SK-N-SH (cell line): Measurements from ENCODE around the gene HSPG2. TPM values are rescaled to one million over a fixed set of nuclear protein-coding genes. Genes with fewer than 3 reads are reported as not detected.

Source experiments
- CTCF ChIA-PET: fragments of 300-600, 350-600 bp; formaldehyde crosslinking; extraction: SDS; loops from one replicate; lab custom pipeline; 2021; lab: Yijun Ruan, JAX
- POLR2A ChIA-PET: fragments of 350-600 bp; sonication (Branson Sonifier 250); formaldehyde crosslinking; extraction: SDS; loops from one replicate; lab custom pipeline; 2020; ENCODE audit warnings: antibody characterized with exemption, inconsistent platforms; lab: Yijun Ruan, JAX
- DNase-seq: peaks from one replicate; pipeline ENCODE4 v3.0.0; 2012
- H2AFZ ChIP-seq: fragments of 200-600 bp; sonication (generic); 2 replicates; pipeline ENCODE4 v1.8.1; 2016; ENCODE audit warnings: antibody characterized with exemption, mild to moderate bottlenecking, low read depth
- H3F3A ChIP-seq: fragments of 200-600 bp; sonication (generic); replicated peaks from 2 replicates; pipeline ENCODE3; 2016; ENCODE audit warnings: antibody characterized with exemption, mild to moderate bottlenecking; ENCODE audit not compliant: insufficient read depth
- H3K27ac ChIP-seq, 2 experiments: fragments of 200-500 bp in 1 of 2; fragments of 200-600 bp in 1 of 2; sonication (Bioruptor generic) in 1 of 2; sonication (generic), shearing (Covaris generic) in 1 of 2; 2 replicates each; pipeline versions ENCODE4 v1.5.1 to v1.6.1; 2014 to 2016; ENCODE audit warnings: low read depth in 2 of 2, inconsistent platforms in 1 of 2, low read length in 1 of 2, mild to moderate bottlenecking in 1 of 2, mixed read lengths in 1 of 2
- H3K27me3 ChIP-seq: fragments of 200-600 bp; sonication (generic), shearing (Covaris generic); 2 replicates; pipeline ENCODE4 v1.6.1; 2016; ENCODE audit warnings: mixed run types; ENCODE audit not compliant: insufficient read depth
- H3K36me3 ChIP-seq, 2 experiments: fragments of 200-500 bp in 1 of 2; fragments of 200-600 bp in 1 of 2; sonication (Bioruptor generic) in 1 of 2; sonication (generic) in 1 of 2; replicated peaks in 1 of 2; 2 replicates each; pipeline versions ENCODE3 to v1.5.1; 2014 to 2016; ENCODE audit warnings: low read length in 1 of 2, mild to moderate bottlenecking in 1 of 2; ENCODE audit not compliant: insufficient read depth in 2 of 2, control insufficient read depth in 1 of 2
- H3K4me1 ChIP-seq, 2 experiments: fragments of 200-500 bp in 1 of 2; fragments of 200-600 bp in 1 of 2; sonication (Bioruptor generic) in 1 of 2; sonication (generic), shearing (Covaris generic) in 1 of 2; 2 replicates each; pipeline versions ENCODE4 v1.5.1 to v1.6.1; 2014 to 2016; ENCODE audit warnings: low read depth in 1 of 2, low read length in 1 of 2, mixed run types in 1 of 2; ENCODE audit not compliant: insufficient read depth in 2 of 2, control insufficient read depth in 1 of 2
- H3K4me2 ChIP-seq: fragments of 200-600 bp; sonication (generic), shearing (Covaris generic); 2 replicates; pipeline ENCODE4 v1.6.1; 2017; ENCODE audit warnings: mixed run types
- H3K4me3 ChIP-seq, 2 experiments: fragments of 200-500 bp in 1 of 2; fragments of 200-600 bp in 1 of 2; sonication (Bioruptor generic) in 1 of 2; sonication (generic), shearing (Covaris generic) in 1 of 2; 2 replicates each; pipeline versions ENCODE4 v1.5.1 to v1.8.1; 2014 to 2016; ENCODE audit warnings: low read depth in 2 of 2, inconsistent platforms in 1 of 2, low read length in 1 of 2, mild to moderate bottlenecking in 1 of 2, mixed read lengths in 1 of 2, moderate library complexity in 1 of 2
- H3K79me2 ChIP-seq: fragments of 200-600 bp; sonication (generic); 2 replicates; pipeline ENCODE4 v1.8.1; 2017; ENCODE audit warnings: mild to moderate bottlenecking; ENCODE audit not compliant: insufficient read depth
- H3K9ac ChIP-seq: fragments of 200-600 bp; sonication (generic); 2 replicates; pipeline ENCODE4 v1.6.1; 2017; ENCODE audit warnings: mixed run types
- H3K9me2 ChIP-seq: fragments of 200-600 bp; sonication (generic); 2 replicates; pipeline ENCODE4 v1.6.1; 2017; ENCODE audit warnings: mixed run types
- H3K9me3 ChIP-seq: fragments of 200-600 bp; sonication (generic); 2 replicates; pipeline ENCODE4 v1.6.1; 2017; ENCODE audit warnings: mixed run types, mild to moderate bottlenecking, moderate library complexity
- H4K20me1 ChIP-seq: fragments of 200-600 bp; sonication (generic); 2 replicates; pipeline ENCODE4 v1.6.1; 2017; ENCODE audit warnings: mild to moderate bottlenecking, mixed run types; ENCODE audit not compliant: insufficient read depth
- CHD2 ChIP-seq: fragments of 150-350 bp; IDR thresholded peaks from 2 replicates; pipeline ENCODE4 v1.6.1; 2018; ENCODE audit warnings: low read length; ENCODE audit not compliant: partially characterized antibody
- CTCF ChIP-seq: fragments of 200-600 bp; sonication (generic); IDR thresholded peaks from 2 replicates; pipeline ENCODE4 v1.6.1; 2017; ENCODE audit warnings: antibody characterized with exemption, mild to moderate bottlenecking, moderate library complexity
- FOXJ3 ChIP-seq: sonication (generic); formaldehyde crosslinking; IDR thresholded peaks from 2 replicates; pipeline ENCODE4 v1.5.1; 2020; ENCODE audit warnings: mild to moderate bottlenecking, missing genetic modification reagents
- GABPA ChIP-seq: IDR thresholded peaks from 2 replicates; pipeline ENCODE4 v1.4.0; 2012; ENCODE audit warnings: low read depth, mild to moderate bottlenecking
- GATA2 ChIP-seq: sonication (generic); formaldehyde crosslinking; IDR thresholded peaks from 2 replicates; pipeline ENCODE4 v1.5.0; 2020; ENCODE audit warnings: mild to moderate bottlenecking, missing genetic modification reagents
- IRF3 ChIP-seq: fragments of 150-350 bp; IDR thresholded peaks from 2 replicates; pipeline ENCODE4 v1.6.1; 2016; ENCODE audit warnings: mild to moderate bottlenecking, low read depth, low read length
- JUND ChIP-seq: IDR thresholded peaks from 2 replicates; pipeline ENCODE4 v1.4.0; 2012
- MAX ChIP-seq: IDR thresholded peaks from 2 replicates; pipeline ENCODE4 v1.4.0; 2012; ENCODE audit warnings: low read depth
- MXI1 ChIP-seq: IDR thresholded peaks from 2 replicates; pipeline ENCODE4 v1.6.1; 2012; ENCODE audit warnings: mild to moderate bottlenecking, low read depth, low read length, improper control_type of control experiment
- NRF1 ChIP-seq: IDR thresholded peaks from 2 replicates; pipeline ENCODE4 v1.6.1; 2012; ENCODE audit warnings: low read depth, mild to moderate bottlenecking, low read length
- RAD21 ChIP-seq: IDR thresholded peaks from 2 replicates; pipeline ENCODE4 v1.6.1; 2012; ENCODE audit warnings: mild to moderate bottlenecking, low read length
- RXRA ChIP-seq: IDR thresholded peaks from 2 replicates; pipeline ENCODE4 v1.4.0; 2012; ENCODE audit warnings: low read depth, mild to moderate bottlenecking, borderline replicate concordance
- TAF1 ChIP-seq: IDR thresholded peaks from 2 replicates; pipeline ENCODE4 v1.6.1; 2012; ENCODE audit warnings: low read depth, mild to moderate bottlenecking, low read length, moderate library complexity, borderline replicate concordance
- TCF12 ChIP-seq: IDR thresholded peaks from 2 replicates; pipeline ENCODE4 v1.4.0; 2012
- TEAD4 ChIP-seq: IDR thresholded peaks from 2 replicates; pipeline ENCODE4 v1.4.0; 2012; ENCODE audit warnings: mild to moderate bottlenecking, borderline replicate concordance; ENCODE audit not compliant: insufficient read depth
- WGBS: methylation state at CpG from one replicate; pipeline ENCODE4 v1.1.6; 2017; ENCODE audit warnings: low lambda C conversion rate; 5-methylcytosine and 5-hydroxymethylcytosine counted together
- polyA plus RNA-seq, 3 experiments: library from polyadenylated mRNA; depleted of rRNA; stranded (reverse); fragments of >200 nt; gene quantifications; 2 replicates each; pipeline ENCODE4 v1.2.3, GENCODE V29; 2012

The HSPG2 gene
- polyA plus RNA-seq, 1 of the 3 experiments (the other 2 are of a cell fraction), result 28.9 TPM

GRCh38 chr1:21814241-21814918 is 122.7 kb downstream of the HSPG2 start:
- H3K36me3 ChIP-seq, result no peaks in the 10 kb centered on the region
- ChIA-PET CTCF (interaction anchor here (0.6 to 1.2 kb wide), 3 partner anchors 9 to 148 kb away, joined by 3 to 5 read pairs (median 3); no protein-coding TSS in a partner anchor), POLR2A (no interaction called here)
- H3K27me3 ChIP-seq, result no peaks in the 10 kb centered on the region
- H3K79me2 ChIP-seq, result no peaks in the 10 kb centered on the region
- no peak overlapping the region for H2AFZ ChIP-seq
- H3K4me1 ChIP-seq, result no peaks in the 10 kb centered on the region; a peak in 1 of 4 replicates
- no peaks in the 10 kb centered on the region for H3K9me3 ChIP-seq
- H3K9me2 ChIP-seq, result no peaks in the 10 kb centered on the region
- H3K9ac ChIP-seq, result no peak overlapping the region
- no peak overlapping the region for H3K27ac ChIP-seq
- H4K20me1 ChIP-seq, result no peaks in the 10 kb centered on the region
- H3F3A ChIP-seq, result peaks cover 13% of the 10 kb centered on the region
- TF ChIP-seq RXRA (no peak), RAD21 (peak; percentile 38), MAX (no peak), NRF1 (no peak), GABPA (no peak), IRF3 (no peak), GATA2 (no peak), CTCF (peak; percentile 49), MXI1 (no peak), TAF1 (no peak)
- H3K4me3 ChIP-seq, result peak overlapping the region; percentile 33 to 37; a peak in 3 of 4 replicates
- WGBS, result 50% methylated on average over 35 of the region's 65 CpGs
- DNase-seq, result peak; percentile 94
- no peak overlapping the region for H3K4me2 ChIP-seq

GRCh38 chr1:21813542-21813941 is 123.6 kb downstream of the HSPG2 start:
- H3K9ac ChIP-seq, result no peak overlapping the region
- no peak overlapping the region for H2AFZ ChIP-seq
- no peak overlapping the region for H3K27ac ChIP-seq
- H3K27me3 ChIP-seq, result no peaks in the 10 kb centered on the region
- 85% methylated on average over 3 of the region's 3 CpGs for WGBS
- TF ChIP-seq TEAD4, result no peak
- TF ChIP-seq FOXJ3 (CRISPR knock-in tag), result no peak
- no peak for TF ChIP-seq CHD2
- no peak for TF ChIP-seq GATA2
- no peak for TF ChIP-seq JUND
- no peak for TF ChIP-seq TCF12
- no peak overlapping the region for H3K4me2 ChIP-seq
- no peaks in the 10 kb centered on the region; a peak in 1 of 4 replicates for H3K4me1 ChIP-seq
- no peaks in the 10 kb centered on the region for H4K20me1 ChIP-seq
- no peak for DNase-seq
- H3K9me3 ChIP-seq, result no peaks in the 10 kb centered on the region
- no peaks in the 10 kb centered on the region for H3K79me2 ChIP-seq
- no peaks in the 10 kb centered on the region for H3K9me2 ChIP-seq
- H3K4me3 ChIP-seq, result no peak overlapping the region
- CTCF ChIA-PET, result interaction anchor here (0.6 to 1.0 kb wide), 3 partner anchors 88 to 807 kb away, joined by 3 read pairs; no protein-coding TSS in a partner anchor
- peaks cover 13% of the 10 kb centered on the region for H3F3A ChIP-seq
- H3K36me3 ChIP-seq, result no peaks in the 10 kb centered on the region
- POLR2A ChIA-PET, result no interaction called here
